ENCODE measurements around the gene IGSF22.
A peak's percentile ranks its signal among the peaks of the same experiment; 100 is the strongest.

The IGSF22 gene

DNA sequence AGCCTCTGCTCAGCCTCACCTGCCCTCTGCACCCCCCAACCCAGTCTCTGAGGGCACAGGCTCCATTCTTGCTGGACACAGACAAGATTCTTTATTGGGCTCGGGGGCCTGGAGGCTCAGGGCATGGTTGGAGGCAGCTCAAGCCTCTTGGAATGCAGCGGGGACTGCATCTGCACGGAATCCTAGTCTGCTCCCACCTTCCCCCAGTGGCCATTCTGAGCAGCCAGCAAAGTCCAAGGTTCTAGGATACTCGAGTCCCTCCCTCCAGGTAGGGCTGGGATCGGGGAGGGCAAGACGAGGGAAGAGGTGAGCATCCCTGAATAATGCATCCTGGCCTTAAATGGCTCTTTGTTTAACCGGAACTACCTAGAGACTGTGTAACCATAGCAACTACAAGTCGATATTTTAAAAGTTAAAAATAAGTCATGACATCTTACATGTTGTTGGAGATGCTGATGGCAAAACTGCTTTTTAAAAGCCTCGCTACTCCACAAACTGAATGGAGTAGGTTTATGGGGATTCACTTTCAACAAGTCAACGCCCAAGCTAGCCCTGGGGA is 10.7 kb upstream of the IGSF22 start:
- no peak for TF ChIP-seq CTCF (IDR thresholded peaks at IDR 0.05; ENCODE audit: insufficient read depth, low read length, poor library complexity, severe bottlenecking)
- H3K4me3 ChIP-seq (replicated peaks; ENCODE audit: low read depth, low read length): no peak overlapping the region

GRCh38 chr11:18733202-18733601 is 7.2 kb upstream of the IGSF22 start:
- no peak for DNase-seq (ENCODE audit: extremely low read depth, insufficient read length)
- Histone ChIP-seq H3K4me3 (replicated peaks; ENCODE audit: low read depth, low read length) (no peak overlapping the region), H3K36me3 (ENCODE audit: control insufficient read depth, insufficient read depth, low read length) (no peaks in the 10 kb centered on the region), H3K27me3 (replicated peaks; ENCODE audit: control insufficient read depth, insufficient read depth, low read length) (no peaks in the 10 kb centered on the region)
- no peak for TF ChIP-seq CTCF (IDR thresholded peaks at IDR 0.05; ENCODE audit: insufficient read depth, low read length, poor library complexity, severe bottlenecking)

More for the DNA sequence above, 10.7 kb upstream of the IGSF22 start:
- Histone ChIP-seq H3K36me3 (ENCODE audit: control insufficient read depth, insufficient read depth, low read length) (no peaks in the 10 kb centered on the region), H3K27me3 (replicated peaks; ENCODE audit: control insufficient read depth, insufficient read depth, low read length) (no peaks in the 10 kb centered on the region)
- DNase-seq (ENCODE audit: extremely low read depth, insufficient read length): no peak

- TF ChIP-seq CTCF (IDR thresholded peaks at IDR 0.05; ENCODE audit: insufficient read depth, low read length, poor library complexity, severe bottlenecking): peak; percentile 99
- Histone ChIP-seq H3K36me3 (ENCODE audit: control insufficient read depth, insufficient read depth, low read length) (no peaks in the 10 kb centered on the region), H3K27me3 (replicated peaks; ENCODE audit: control insufficient read depth, insufficient read depth, low read length) (no peaks in the 10 kb centered on the region), H3K4me3 (replicated peaks; ENCODE audit: low read depth, low read length) (no peak overlapping the region)
- DNase-seq (ENCODE audit: extremely low read depth, insufficient read length): no peak
Measured at GRCh38 chr11:18731949-18732821, 6.2 kb upstream of the IGSF22 start.

DNA sequence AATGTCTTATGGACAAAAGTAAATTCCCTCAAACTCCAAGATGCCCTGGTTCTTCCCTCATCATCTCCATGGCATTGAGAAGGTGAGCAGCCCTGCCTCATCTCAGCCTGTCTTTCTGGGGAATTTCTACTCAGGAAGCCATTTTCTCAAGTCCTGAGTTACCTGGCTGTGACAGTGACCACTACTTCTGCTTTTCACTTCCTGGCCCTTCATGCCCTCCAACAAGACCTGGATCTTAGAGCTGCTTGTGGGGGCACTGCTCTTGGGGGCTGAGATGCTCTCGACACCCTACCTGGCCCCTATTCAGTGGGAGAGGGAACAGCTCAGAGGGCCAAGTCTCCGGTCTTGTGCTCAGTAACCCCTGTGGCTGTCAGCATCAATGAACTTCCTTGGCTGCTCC is 5.5 kb upstream of the IGSF22 start:
- H3K36me3 ChIP-seq (ENCODE audit: control insufficient read depth, insufficient read depth, low read length): no peaks in the 10 kb centered on the region
- no peak for DNase-seq (ENCODE audit: extremely low read depth, insufficient read length)
- no peaks in the 10 kb centered on the region for H3K27me3 ChIP-seq (replicated peaks; ENCODE audit: control insufficient read depth, insufficient read depth, low read length)
- TF ChIP-seq CTCF (IDR thresholded peaks at IDR 0.05; ENCODE audit: insufficient read depth, low read length, poor library complexity, severe bottlenecking): no peak
- no peak overlapping the region for H3K4me3 ChIP-seq (replicated peaks; ENCODE audit: low read depth, low read length)

DNA sequence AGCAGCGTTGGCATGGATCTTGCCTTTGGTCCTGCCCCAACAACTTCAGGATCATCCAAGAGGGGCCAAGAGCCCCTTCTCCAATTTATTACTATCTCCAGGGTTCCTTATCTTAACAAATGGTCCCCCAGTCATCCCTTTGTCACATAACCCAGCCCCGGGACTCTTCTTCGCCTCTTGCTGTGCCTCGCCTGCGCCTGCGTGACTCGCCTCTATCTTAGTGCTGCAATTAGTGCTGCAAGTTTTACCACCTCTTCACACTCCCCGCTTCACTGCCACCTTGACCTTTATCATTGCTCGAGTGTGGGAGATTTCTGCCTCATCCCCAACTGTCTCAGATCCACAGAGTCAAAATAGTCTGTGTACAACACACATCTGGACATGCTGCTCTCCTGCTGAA is 4.0 kb upstream of the IGSF22 start:
- Histone ChIP-seq H3K36me3 (ENCODE audit: control insufficient read depth, insufficient read depth, low read length) (no peaks in the 10 kb centered on the region), H3K27me3 (replicated peaks; ENCODE audit: control insufficient read depth, insufficient read depth, low read length) (no peaks in the 10 kb centered on the region), H3K4me3 (replicated peaks; ENCODE audit: low read depth, low read length) (no peak overlapping the region)
- TF ChIP-seq CTCF (IDR thresholded peaks at IDR 0.05; ENCODE audit: insufficient read depth, low read length, poor library complexity, severe bottlenecking): no peak
- no peak for DNase-seq (ENCODE audit: extremely low read depth, insufficient read length)

All from GM06990 (cell line).